ENCODE data around the gene TANC2.
A peak's percentile ranks its signal among the peaks of the same experiment; 100 is the strongest.

The TANC2 gene

GRCh38 chr17:62965686-62966425, at the start of gene TANC2:
TANC2 (plus strand) TSS chr17:62966235; CDS start chr17:63009560, 43,325 bp downstream.
- peak; percentile 40 for DNase-seq (ENCODE audit: low read depth, low spot score)

- no peak for DNase-seq (ENCODE audit: low read depth, low spot score)
These were observed 49.1 kb upstream of the TANC2 start for GRCh38 chr17:62916684-62917571.

- no peak for DNase-seq (ENCODE audit: low read depth, low spot score)
These were observed 46.6 kb upstream of the TANC2 start for GRCh38 chr17:62919388-62919787.

GRCh38 chr17:62920300-62920699, 45.7 kb upstream of the TANC2 start:
- no peak for DNase-seq (ENCODE audit: low read depth, low spot score)

- DNase-seq (ENCODE audit: low read depth, low spot score), result no peak
These were observed 44.2 kb upstream of the TANC2 start for GRCh38 chr17:62921817-62922216.

- DNase-seq (ENCODE audit: low read depth, low spot score), result no peak
These were observed 42.5 kb upstream of the TANC2 start for GRCh38 chr17:62923258-62924150.

- no peak for DNase-seq (ENCODE audit: low read depth, low spot score)
These were observed 40.7 kb upstream of the TANC2 start for GRCh38 chr17:62925267-62925836.

- DNase-seq (ENCODE audit: low read depth, low spot score), result no peak
These were observed 39.0 kb upstream of the TANC2 start for GRCh38 chr17:62927083-62927482.

GRCh38 chr17:62929320-62929719, 36.7 kb upstream of the TANC2 start:
- DNase-seq (ENCODE audit: low read depth, low spot score), result no peak

GRCh38 chr17:62931101-62931500, 34.9 kb upstream of the TANC2 start:
- DNase-seq (ENCODE audit: low read depth, low spot score), result no peak

GRCh38 chr17:62933501-62934385, 32.3 kb upstream of the TANC2 start:
- no peak for DNase-seq (ENCODE audit: low read depth, low spot score)

GRCh38 chr17:62935098-62935497, 30.9 kb upstream of the TANC2 start:
- no peak for DNase-seq (ENCODE audit: low read depth, low spot score)

- no peak for DNase-seq (ENCODE audit: low read depth, low spot score)
These were observed 30.5 kb upstream of the TANC2 start for GRCh38 chr17:62935523-62935922.

- no peak for DNase-seq (ENCODE audit: low read depth, low spot score)
These were observed 28.4 kb upstream of the TANC2 start for GRCh38 chr17:62937606-62938005.

GRCh38 chr17:62941358-62941991, 24.6 kb upstream of the TANC2 start:
- no peak for DNase-seq (ENCODE audit: low read depth, low spot score)

GRCh38 chr17:62948370-62948769, 17.7 kb upstream of the TANC2 start:
- no peak for DNase-seq (ENCODE audit: low read depth, low spot score)

- no peak for DNase-seq (ENCODE audit: low read depth, low spot score)
These were observed 17.0 kb upstream of the TANC2 start for GRCh38 chr17:62949036-62949435.

- DNase-seq (ENCODE audit: low read depth, low spot score), result peak; percentile 31
These were observed 16.0 kb upstream of the TANC2 start for GRCh38 chr17:62950067-62950466.

GRCh38 chr17:62955841-62956352, 10.1 kb upstream of the TANC2 start:
- DNase-seq (ENCODE audit: low read depth, low spot score), result no peak

- no peak for DNase-seq (ENCODE audit: low read depth, low spot score)
These were observed 2.7 kb upstream of the TANC2 start for GRCh38 chr17:62963296-62963695.
